ENCODE data around the gene NFKBIZ.

NFKBIZ gene

GRCh38 chr3:101803173-101803782, 46.0 kb upstream of the NFKBIZ start:
- Histone ChIP-seq H3K27me3 (ENCODE audit: low read depth, low read length) (no peaks in the 10 kb centered on the region), H3K4me2 (ENCODE audit: low read length) (no peak overlapping the region), H3K4me3 (ENCODE audit: low read length) (no peak overlapping the region), H2AFZ (ENCODE audit: low read depth, low read length) (no peak overlapping the region), H3K79me2 (ENCODE audit: low read length) (no peaks in the 10 kb centered on the region), H3K4me1 (ENCODE audit: low read length) (peaks cover 10% of the 10 kb centered on the region), H4K20me1 (ENCODE audit: insufficient read depth, low read length) (no peaks in the 10 kb centered on the region), H3K27ac (ENCODE audit: low read length) (no peak overlapping the region), H3K36me3 (replicated peaks; ENCODE audit: low read depth, low read length) (peaks cover 12% of the 10 kb centered on the region), H3K9me3 (ENCODE audit: insufficient read depth, low read length) (no peaks in the 10 kb centered on the region), H3K9ac (ENCODE audit: low read length) (no peak overlapping the region)
- TF ChIP-seq EZH2phosphoT487 (IDR thresholded peaks at IDR 0.05; ENCODE audit: low read depth) (no peak), CTCF (IDR thresholded peaks at IDR 0.05; ENCODE audit: low read depth, low read length) (peak; percentile 89)

DNA sequence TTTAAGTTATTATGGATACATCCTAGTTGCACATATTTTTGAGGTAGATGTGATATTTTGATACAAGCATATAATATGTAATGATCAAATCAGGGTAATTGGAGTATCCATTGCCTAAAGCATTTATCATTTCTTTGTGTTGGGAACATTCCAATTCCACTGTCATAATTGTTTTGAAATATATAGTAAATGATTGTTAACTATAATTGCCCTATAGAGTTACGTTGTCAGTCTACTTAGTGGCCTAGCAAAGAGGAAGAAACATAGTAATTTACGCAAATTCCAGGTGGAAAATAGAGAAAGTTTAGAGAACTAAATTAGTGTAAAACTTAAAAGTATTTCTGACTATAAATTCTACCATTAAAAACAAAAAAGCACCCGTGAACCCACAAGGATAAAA, 45.4 kb upstream of the NFKBIZ start:
- Histone ChIP-seq H3K9ac (ENCODE audit: low read length) (no peak overlapping the region), H3K4me3 (ENCODE audit: low read length) (no peak overlapping the region), H3K27me3 (ENCODE audit: low read depth, low read length) (no peaks in the 10 kb centered on the region), H4K20me1 (ENCODE audit: insufficient read depth, low read length) (no peaks in the 10 kb centered on the region), H3K4me1 (ENCODE audit: low read length) (peaks cover 15% of the 10 kb centered on the region), H3K9me3 (ENCODE audit: insufficient read depth, low read length) (no peaks in the 10 kb centered on the region), H3K4me2 (ENCODE audit: low read length) (no peak overlapping the region), H3K79me2 (ENCODE audit: low read length) (no peaks in the 10 kb centered on the region), H3K27ac (ENCODE audit: low read length) (no peak overlapping the region), H3K36me3 (replicated peaks; ENCODE audit: low read depth, low read length) (peaks cover 12% of the 10 kb centered on the region), H2AFZ (ENCODE audit: low read depth, low read length) (no peak overlapping the region)
- no peak for TF ChIP-seq CTCF (IDR thresholded peaks at IDR 0.05; ENCODE audit: low read depth, low read length)
- no peak for TF ChIP-seq EZH2phosphoT487 (IDR thresholded peaks at IDR 0.05; ENCODE audit: low read depth)

GRCh38 chr3:101806491-101806890, 42.8 kb upstream of the NFKBIZ start:
- no peak overlapping the region for H2AFZ ChIP-seq (ENCODE audit: low read depth, low read length)
- H3K4me2 ChIP-seq (ENCODE audit: low read length): no peak overlapping the region
- H3K27me3 ChIP-seq (ENCODE audit: low read depth, low read length): no peaks in the 10 kb centered on the region
- no peaks in the 10 kb centered on the region for H4K20me1 ChIP-seq (ENCODE audit: insufficient read depth, low read length)
- H3K79me2 ChIP-seq (ENCODE audit: low read length): no peaks in the 10 kb centered on the region
- peaks cover 30% of the 10 kb centered on the region for H3K4me1 ChIP-seq (ENCODE audit: low read length)
- no peaks in the 10 kb centered on the region for H3K9me3 ChIP-seq (ENCODE audit: insufficient read depth, low read length)
- peaks cover 7% of the 10 kb centered on the region for H3K36me3 ChIP-seq (replicated peaks; ENCODE audit: low read depth, low read length)
- TF ChIP-seq CTCF (IDR thresholded peaks at IDR 0.05; ENCODE audit: low read depth, low read length) (no peak), EZH2phosphoT487 (IDR thresholded peaks at IDR 0.05; ENCODE audit: low read depth) (no peak)
- no peak overlapping the region for H3K27ac ChIP-seq (ENCODE audit: low read length)
- no peak overlapping the region for H3K4me3 ChIP-seq (ENCODE audit: low read length)
- H3K9ac ChIP-seq (ENCODE audit: low read length): no peak overlapping the region

- H3K9ac ChIP-seq (ENCODE audit: low read length): 0 out of 2 replicates have a peak overlapping the region, but pooled peaks have one; percentile 4
- TF ChIP-seq CTCF (IDR thresholded peaks at IDR 0.05; ENCODE audit: low read depth, low read length) (no peak), EZH2phosphoT487 (IDR thresholded peaks at IDR 0.05; ENCODE audit: low read depth) (no peak)
Observed at GRCh38 chr3:101807888-101808287, 41.4 kb upstream of the NFKBIZ start.

More at GRCh38 chr3:101807888-101808287, 41.4 kb upstream of the NFKBIZ start:
- Histone ChIP-seq H3K4me1 (ENCODE audit: low read length) (peaks cover 42% of the 10 kb centered on the region), H2AFZ (ENCODE audit: low read depth, low read length) (no peak overlapping the region), H3K9me3 (ENCODE audit: insufficient read depth, low read length) (no peaks in the 10 kb centered on the region), H3K4me2 (ENCODE audit: low read length) (peak overlapping the region; percentile 67), H3K4me3 (ENCODE audit: low read length) (peak overlapping the region; percentile 38), H3K79me2 (ENCODE audit: low read length) (no peaks in the 10 kb centered on the region), H3K27me3 (ENCODE audit: low read depth, low read length) (no peaks in the 10 kb centered on the region), H4K20me1 (ENCODE audit: insufficient read depth, low read length) (no peaks in the 10 kb centered on the region), H3K36me3 (replicated peaks; ENCODE audit: low read depth, low read length) (peaks cover 5% of the 10 kb centered on the region), H3K27ac (ENCODE audit: low read length) (peak overlapping the region; percentile 31)
